ENCODE measurements around the gene AZIN2.

AZIN2 gene

DNA sequence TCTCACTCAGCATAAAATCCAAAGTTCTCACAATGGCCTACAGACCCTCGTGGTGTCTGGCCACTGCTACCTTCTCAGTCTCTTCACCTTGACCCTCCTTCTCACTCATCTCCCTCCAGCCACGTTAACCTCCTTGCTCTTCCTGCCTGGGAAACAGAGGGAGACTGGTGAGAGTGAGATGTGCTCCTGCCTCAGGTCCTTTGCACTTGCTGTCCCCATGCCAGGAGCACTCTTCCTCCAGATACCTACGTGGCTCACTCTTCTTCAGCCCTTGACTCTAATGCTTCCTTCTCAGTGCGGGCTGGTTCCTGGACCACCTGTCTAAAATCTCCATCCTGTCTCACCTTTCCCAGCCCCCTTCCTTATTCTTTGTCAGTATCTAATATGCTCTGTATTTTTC is 76.2 kb downstream of the AZIN2 start:
- no peak for DNase-seq

DNA sequence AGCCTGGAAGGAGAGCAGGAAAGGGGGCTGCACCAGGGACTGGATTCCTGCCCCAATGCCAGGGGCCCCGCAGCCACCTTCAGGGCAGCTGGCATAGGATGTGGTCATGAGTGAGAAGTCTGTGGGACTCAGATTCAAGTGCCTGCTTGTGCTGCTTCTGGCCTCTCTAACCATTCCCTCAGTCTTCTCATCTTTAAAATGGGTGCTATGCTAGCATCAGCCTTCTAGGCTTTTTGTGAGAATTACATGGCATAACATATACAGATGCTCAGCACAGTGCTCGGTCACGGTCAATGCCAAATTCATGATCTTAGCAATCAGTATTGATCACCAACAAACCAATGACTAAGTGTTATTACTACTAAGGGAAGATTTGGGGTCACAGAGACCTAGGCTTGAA is 77.4 kb downstream of the AZIN2 start:
- DNase-seq: no peak

DNA sequence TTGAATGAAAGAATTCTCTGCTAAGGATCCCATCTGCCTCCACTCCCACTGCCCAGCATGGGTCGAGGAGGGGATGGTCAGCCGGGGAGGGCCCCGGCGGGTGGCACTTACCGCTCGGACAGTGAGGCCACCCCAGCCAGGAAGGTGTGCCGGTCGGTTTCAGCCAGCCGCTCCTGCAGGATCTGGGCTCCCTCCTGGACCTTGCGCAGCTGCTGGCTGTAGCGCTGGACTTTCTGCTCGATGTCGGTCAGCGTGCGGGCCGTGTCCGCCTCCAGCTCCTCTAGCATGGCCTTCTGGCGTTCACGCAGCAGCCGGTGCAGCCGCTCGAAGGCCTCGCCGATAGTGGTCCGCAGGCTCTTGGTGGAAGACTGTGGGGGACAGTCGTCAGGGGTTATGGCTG is 78.6 kb downstream of the AZIN2 start:
- DNase-seq: no peak

DNA sequence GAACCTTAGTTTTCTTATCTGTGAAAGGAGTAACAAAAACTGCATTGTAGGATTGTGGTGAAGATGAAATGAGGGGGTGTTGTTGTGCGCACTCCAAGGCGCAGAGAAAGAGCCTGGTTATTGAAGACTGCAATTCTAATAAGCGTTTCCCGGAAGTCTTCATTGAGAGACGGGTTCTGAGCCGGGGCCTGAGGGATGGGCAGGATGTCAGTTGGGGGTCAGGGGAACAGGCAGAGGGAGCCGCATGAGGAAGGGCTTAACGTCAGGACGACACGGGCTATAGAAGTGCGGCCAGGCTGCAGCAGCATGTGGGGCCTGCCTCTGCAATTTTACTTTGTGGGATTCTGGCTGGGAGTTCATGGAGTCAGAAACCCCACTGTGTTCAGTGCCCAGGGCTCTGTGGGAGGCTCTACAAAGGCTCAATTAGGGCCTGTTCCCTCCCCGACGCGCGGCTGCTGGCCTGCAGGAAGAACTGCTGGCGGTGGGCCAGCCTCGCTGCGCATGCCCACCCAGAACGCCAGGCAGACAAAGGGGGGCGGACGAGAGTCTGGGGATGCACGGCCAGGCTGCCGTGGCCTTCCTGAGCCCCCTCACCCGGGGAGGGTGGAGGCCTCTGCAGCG is 80.2 kb downstream of the AZIN2 start:
- peak; percentile 86 to 93 for DNase-seq

DNA sequence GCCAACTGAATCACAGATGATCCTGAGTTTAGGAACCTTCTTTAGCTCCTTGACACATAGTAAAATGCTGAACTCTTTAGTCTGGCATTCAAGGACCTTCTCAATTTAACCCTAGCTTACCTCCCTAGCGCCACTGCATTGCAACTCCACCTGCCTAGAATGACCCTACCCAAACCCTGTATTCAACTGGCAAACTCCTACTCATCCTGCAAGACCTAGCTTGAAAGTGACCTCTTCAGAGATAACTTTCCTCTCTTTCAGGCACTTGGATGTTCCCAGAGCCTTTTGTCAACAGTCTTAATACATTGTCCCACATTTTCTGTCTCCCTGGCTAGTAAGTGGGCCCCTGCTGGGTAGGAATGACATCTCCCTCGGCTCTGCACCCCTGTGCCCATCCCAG is 81.2 kb downstream of the AZIN2 start:
- DNase-seq: no peak

DNA sequence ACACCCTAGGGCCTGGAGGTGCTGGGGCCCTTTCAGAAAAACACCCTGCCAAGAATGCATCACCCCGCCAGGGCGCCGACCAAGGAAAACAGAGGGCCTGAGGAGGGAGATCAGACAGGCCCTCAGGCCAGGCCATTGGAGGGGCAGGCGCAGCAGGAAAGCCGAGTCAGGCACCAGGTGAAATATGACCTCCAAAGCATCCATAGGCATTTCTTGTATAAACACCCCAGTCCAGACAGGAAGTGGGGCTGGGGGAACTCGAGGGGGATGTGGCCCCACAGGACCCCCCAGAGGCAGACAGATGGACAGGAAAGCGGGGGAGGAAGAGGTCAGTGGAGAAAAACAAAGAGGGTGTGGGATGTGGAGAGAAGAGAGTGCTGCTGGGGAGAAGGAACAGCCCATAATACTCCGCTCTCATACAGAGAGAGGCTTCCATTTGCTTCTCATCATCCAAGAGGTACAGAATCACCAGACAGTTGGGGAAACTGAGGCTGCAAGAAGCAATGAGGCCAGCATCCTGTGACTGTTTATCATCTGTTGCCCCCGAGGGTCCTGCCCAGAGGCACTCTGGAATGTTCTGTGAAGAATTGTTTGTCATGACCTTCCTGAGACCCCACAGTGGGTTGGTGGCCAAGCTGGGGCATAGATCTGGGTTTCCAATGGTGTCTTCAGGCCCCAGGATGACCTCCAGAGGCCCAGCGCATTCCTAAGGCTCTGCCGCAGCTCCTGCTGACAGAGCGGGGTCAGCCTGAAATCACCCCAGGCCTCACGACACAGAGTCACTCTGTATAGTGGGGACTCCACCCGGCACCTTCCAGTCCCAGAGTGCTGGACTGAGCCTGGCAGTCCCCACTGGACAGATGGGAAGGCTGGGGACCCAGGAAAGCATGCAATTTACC is 82.9 kb downstream of the AZIN2 start:
- DNase-seq: no peak

DNA sequence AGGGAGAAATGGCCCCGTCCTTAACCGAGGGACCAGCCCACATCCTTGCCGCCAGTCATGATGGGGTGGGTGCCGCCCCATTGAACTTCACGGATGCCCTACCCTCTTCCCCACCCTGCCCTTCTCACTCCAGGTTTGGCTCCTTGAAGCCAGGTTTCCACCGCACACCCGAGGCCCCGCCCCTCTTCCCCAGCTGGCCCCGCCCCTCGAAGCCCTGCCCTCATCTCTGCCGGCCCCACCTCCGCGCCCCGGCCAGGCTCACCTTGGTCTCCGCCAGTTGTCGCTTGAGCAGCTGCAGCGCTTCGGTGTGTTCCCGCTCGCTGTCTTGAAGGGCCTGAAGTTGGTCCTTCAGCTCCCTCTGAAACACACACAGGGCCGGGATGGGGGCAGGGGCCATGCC is 84.3 kb downstream of the AZIN2 start:
- DNase-seq: no peak

DNA sequence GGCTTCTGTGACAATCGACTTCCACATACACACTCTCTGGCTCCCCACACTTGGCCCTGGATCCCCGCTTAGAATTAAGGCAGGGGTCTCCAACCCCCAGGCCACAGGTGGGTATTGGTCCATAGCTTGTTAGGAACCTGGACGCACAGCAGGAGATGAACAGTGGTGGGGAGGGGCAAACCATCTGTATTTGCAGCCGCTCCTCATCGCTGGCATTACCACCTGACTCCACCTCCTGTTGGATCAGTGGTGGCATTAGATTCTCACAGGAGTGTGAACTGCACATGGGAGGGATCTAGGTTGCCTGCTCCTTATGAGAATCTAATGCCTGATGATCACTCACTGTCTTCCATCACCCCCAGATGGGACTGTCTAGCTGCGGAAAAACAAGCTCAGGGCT is 84.9 kb downstream of the AZIN2 start:
- DNase-seq: no peak

DNA sequence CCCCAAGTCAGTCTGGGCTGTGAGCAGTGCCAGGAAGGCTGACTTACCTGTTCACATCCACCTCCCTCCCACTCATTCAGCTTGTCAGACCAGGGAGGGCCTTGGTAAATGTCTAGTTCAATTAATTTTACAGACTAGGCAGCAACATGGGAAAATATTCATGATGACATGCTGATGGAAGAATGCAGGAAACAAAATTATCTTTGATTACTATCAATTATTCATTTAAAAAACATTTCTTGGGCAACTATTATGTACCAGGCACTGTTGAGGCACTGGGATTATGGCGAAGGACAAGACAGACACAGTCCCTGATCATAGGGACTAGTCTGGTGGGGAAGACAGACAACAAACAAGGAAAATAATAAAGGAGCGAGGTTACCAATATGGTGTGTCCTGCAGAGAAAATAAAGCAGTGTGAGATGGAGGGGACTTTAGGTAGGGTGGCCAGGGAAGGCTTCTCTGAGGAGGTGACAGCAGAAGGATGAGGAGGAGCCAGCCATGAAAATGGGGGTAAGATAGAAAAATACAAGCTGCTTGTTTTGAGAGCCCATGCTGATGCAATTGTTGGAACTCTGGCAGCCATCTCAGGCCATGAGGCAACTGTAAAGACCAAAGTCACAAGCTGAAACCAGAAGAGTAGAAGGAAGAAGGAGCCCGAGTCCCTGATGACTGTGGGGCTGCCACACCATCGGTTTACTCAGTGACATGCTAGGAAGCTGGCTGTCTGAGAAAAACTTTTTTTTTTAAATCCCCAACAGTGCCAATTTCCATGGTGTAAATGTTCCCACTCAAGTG is 86.9 kb downstream of the AZIN2 start:
- no peak for DNase-seq

DNA sequence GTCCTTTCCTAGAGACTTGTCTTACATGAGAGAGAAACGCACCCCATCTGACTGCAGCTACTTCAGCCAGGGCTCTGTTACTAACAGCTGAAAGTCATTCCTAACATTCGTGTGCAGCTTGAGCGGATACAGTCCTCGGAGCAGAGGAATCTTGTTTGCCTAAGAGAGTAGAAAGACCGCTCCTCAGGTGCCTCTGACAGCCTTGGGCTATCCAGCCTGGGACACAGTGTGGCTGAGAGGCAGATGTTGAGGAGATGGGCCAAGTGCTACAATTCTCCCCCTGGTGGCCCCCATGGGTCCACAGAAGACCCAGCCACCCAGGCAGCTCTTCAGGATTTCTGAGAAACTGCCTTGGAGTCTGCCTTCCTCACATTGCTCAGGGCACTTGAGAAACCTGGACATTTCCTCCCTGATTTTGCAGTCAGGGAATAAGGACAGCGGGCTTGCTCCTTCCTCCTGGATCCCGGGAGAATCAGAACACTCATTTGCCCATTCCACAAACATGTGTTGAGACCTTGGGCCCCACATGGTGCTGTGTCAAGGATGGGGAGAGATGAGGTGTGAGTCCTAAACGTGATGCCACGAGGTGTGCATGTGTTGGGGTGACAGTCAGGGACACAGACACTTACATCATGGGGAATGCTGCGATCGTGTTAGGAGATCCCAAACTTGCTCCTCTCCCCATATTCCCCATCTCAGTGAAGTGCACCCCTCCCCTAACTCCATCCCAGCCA is 87.8 kb downstream of the AZIN2 start:
- no peak for DNase-seq

DNA sequence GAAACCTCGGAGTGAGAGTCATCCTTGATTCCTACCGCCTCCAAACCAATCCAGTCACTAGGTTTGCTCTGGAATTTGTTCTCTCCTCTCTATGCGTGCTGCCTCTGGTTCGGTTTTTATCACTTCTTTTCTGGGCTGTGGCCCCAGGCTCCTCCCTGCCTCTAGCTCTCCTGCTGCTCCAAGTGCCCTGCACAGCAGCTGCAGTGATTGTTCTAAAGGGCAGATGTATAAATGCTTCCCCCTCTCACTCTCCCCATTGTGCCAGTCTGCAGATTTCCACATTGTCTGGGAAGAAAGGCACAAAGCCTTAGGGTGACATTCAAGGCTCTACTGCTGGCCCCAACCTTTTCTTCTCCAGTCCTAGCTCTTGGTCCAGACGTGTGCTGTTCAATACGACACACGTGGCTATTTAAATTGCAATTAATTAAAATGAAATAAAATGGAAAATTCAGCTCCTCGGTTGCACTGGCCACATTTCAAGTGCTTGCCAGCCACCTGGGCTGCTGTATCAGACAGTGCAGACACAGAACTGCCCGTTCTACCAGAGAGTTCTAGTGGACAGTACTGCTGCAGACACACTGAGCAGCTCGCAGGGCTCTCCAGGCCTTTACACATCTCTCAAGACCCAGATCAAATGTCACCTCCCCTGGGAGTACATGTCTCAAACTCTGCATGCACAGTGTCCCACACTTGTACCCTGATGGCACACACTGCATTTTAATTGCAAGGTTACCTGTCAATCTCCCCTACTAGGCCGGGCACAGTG is 88.5 kb downstream of the AZIN2 start:
- peak; percentile 42 to 69 for DNase-seq
